Inferior parietal cortex (tissue), 1 donor: ENCODE data around the gene ODAD3.
"Not testable (repeated sequence)": the region's sequence is repeated elsewhere in the genome, so short reads cannot be mapped to it uniquely, and the experiment has no call there.

Source experiments
- DNase-seq: peaks from one replicate; pipeline ENCODE4 v3.0.0-alpha.2; 2016; ENCODE audit errors: extremely low spot score

The ODAD3 gene

GRCh38 chr19:11405846-11406643 lies 28.9 kb downstream of the ODAD3 start:
- DNase-seq = no peak

GRCh38 chr19:11404588-11405222 lies 30.2 kb downstream of the ODAD3 start:
- no peak for DNase-seq

- DNase-seq = no peak
These were observed 32.9 kb downstream of the ODAD3 start for GRCh38 chr19:11401808-11402543.

GRCh38 chr19:11400798-11401197 lies 34.1 kb downstream of the ODAD3 start:
- DNase-seq = no peak

GRCh38 chr19:11399667-11400066 lies 35.3 kb downstream of the ODAD3 start:
- no peak for DNase-seq

GRCh38 chr19:11397089-11397610 lies 37.8 kb downstream of the ODAD3 start:
- DNase-seq = no peak

GRCh38 chr19:11390933-11391680 lies 43.8 kb downstream of the ODAD3 start:
- DNase-seq = no peak

- DNase-seq = no peak
These were observed 44.6 kb downstream of the ODAD3 start for GRCh38 chr19:11390359-11390758.

GRCh38 chr19:11387162-11388034 lies 47.5 kb downstream of the ODAD3 start:
- no peak for DNase-seq

GRCh38 chr19:11384778-11385129 lies 50.2 kb downstream of the ODAD3 start:
- no peak for DNase-seq

- DNase-seq = no peak
These were observed 51.2 kb downstream of the ODAD3 start for GRCh38 chr19:11383706-11384048.

GRCh38 chr19:11382898-11383705 lies 51.8 kb downstream of the ODAD3 start:
- no peak for DNase-seq

- DNase-seq = peak; percentile 97
These were observed 54.0 kb downstream of the ODAD3 start for GRCh38 chr19:11380653-11381537.

- DNase-seq = no peak
These were observed 55.0 kb downstream of the ODAD3 start for GRCh38 chr19:11379857-11380350.

- not testable (repeated sequence) for DNase-seq
These were observed 55.6 kb downstream of the ODAD3 start for GRCh38 chr19:11379269-11379845.

GRCh38 chr19:11378319-11379189 lies 56.4 kb downstream of the ODAD3 start:
- no peak for DNase-seq

- DNase-seq = no peak
These were observed 57.2 kb downstream of the ODAD3 start for GRCh38 chr19:11377756-11378155.
